Sigmoid colon (tissue), 7 donors: ENCODE results near the gene TBX22. TPM values are rescaled to one million over a fixed set of nuclear protein-coding genes. Genes with fewer than 3 reads are reported as not detected.
"Not testable (repeated sequence)": the region's sequence is repeated elsewhere in the genome, so short reads cannot be mapped to it uniquely, and the experiment has no call there.

Experiments used
- DNase-seq: peaks from one replicate; pipeline ENCODE4 v3.0.0-alpha.2; 2019
- H3K27ac ChIP-seq, 4 donors: fragments of 200-600 bp; sonication (generic); one replicate each; pipeline ENCODE4 v1.5.1; 2016 to 2019; ENCODE audit warnings: mild to moderate bottlenecking in 1 of 4
- H3K27me3 ChIP-seq, 3 donors: fragments of 200-600 bp; sonication (generic); one replicate each; pipeline ENCODE4 v1.5.1; 2019; ENCODE audit warnings: mild to moderate bottlenecking in 1 of 3
- H3K36me3 ChIP-seq, 4 donors: fragments of 200-600 bp; sonication (generic); one replicate each; pipeline ENCODE4 v1.5.1; 2016 to 2019
- H3K4me1 ChIP-seq, 4 donors: fragments of 200-600 bp; sonication (generic); one replicate each; pipeline ENCODE4 v1.5.1; 2017 to 2019
- H3K4me3 ChIP-seq, 4 donors: fragments of 200-600 bp; sonication (generic); one replicate each; pipeline ENCODE4 v1.5.1; 2017 to 2019; ENCODE audit warnings: mild to moderate bottlenecking in 2 of 4, moderate library complexity in 1 of 4
- H3K9me3 ChIP-seq, 4 donors: fragments of 200-600 bp in 3 of 4; sonication (generic) in 3 of 4; one replicate each; pipeline versions ENCODE4 v1.5.1 to v1.6.1; 2013 to 2019
- EP300 ChIP-seq, 4 donors: sonication (generic); formaldehyde crosslinking; IDR thresholded peaks; one replicate each; pipeline ENCODE4 v1.6.1; 2017; ENCODE audit warnings: antibody characterized with exemption in 4 of 4
- POLR2A ChIP-seq, 2 donors: fragments of 450-650 bp; IDR thresholded peaks; one replicate each; pipeline ENCODE4 v1.6.1; 2016; ENCODE audit warnings: antibody characterized with exemption in 2 of 2, mild to moderate bottlenecking in 2 of 2, moderate library complexity in 2 of 2
- POLR2AphosphoS5 ChIP-seq, 4 donors: sonication (generic); formaldehyde crosslinking; IDR thresholded peaks; one replicate each; pipeline ENCODE4 v1.6.1; 2017; ENCODE audit warnings: antibody characterized with exemption in 4 of 4
- WGBS, 2 donors: extraction: QIAGEN DNeasy Blood & Tissue Kit; methylation state at CpG; one replicate each; pipeline ENCODE4 v1.1.7; 2013; 5-methylcytosine and 5-hydroxymethylcytosine counted together
- intact Hi-C: fragments of 100-400 bp; cut with DNase I; formaldehyde crosslinking; loops from one replicate; pipeline ENCODE4 v1.15.1; 2023
- polyA plus RNA-seq, 3 donors: library from polyadenylated mRNA; stranded (reverse); fragments of 200-250 nt; gene quantifications; one replicate each; pipeline ENCODE4 v1.2.3, GENCODE V29; 2013
- total RNA-seq, 4 donors: library from RNA; depleted of rRNA; stranded (reverse); fragments of >200 nt; gene quantifications; one replicate each; pipeline ENCODE4 v1.1.0, GENCODE V29; 2016
- TF ChIP-seq, protein P1 (sequence below), 4 experiments: fragments of 450-650 bp in 3 of 4; fragments of 200-600 bp in 1 of 4; IDR thresholded peaks; one replicate each; pipeline ENCODE4 v1.5.1; 2016 to 2019; ENCODE audit warnings: antibody characterized with exemption in 4 of 4, mild to moderate bottlenecking in 3 of 4, moderate library complexity in 2 of 4
- donor health status: healthy with polysubstance abuse.
- donor health status: Bipolar disorder and iron deficiency.
- donor health status: healthy.

Gene TBX22
- total and polyA plus RNA-seq, 7 donors: not detected

DNA sequence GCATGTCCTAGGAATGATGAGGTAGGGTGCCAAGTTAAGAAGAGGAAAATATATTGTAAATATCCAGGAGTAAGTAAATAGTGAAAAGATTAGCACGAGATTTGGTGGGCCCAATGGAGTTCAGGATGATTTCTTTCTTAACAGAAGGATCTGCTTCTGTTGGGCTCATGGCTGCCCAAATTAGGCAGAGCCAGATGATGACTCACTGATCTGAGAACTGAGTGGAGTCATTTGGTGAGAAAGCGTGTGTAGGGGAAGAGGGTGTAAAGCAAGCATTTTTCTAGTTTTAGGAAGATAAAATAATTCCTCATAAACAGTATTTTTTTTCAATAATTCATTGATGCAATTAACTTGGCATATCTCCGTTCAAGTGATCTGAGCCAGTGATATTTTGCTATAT, 1.6 kb downstream of the TBX22 start:
- H3K4me1 ChIP-seq: no peaks in the 10 kb centered on the region
- H3K4me3 ChIP-seq: no peak overlapping the region
- no peak for DNase-seq
- 73 to 82% methylated on average over 3 of the region's 3 CpGs for WGBS, 2 donors
- intact Hi-C loops: no loop called here
- H3K9me3 ChIP-seq: no peaks in the 10 kb centered on the region
- no peak overlapping the region for H3K27ac ChIP-seq
- no peaks in the 10 kb centered on the region for H3K27me3 ChIP-seq
- TF ChIP-seq POLR2A (IDR thresholded peaks at IDR 0.05) (no peak), EP300 (IDR thresholded peaks at IDR 0.05) (no peak), POLR2AphosphoS5 (IDR thresholded peaks at IDR 0.05) (no peak)
- TF ChIP-seq, protein P1, sequence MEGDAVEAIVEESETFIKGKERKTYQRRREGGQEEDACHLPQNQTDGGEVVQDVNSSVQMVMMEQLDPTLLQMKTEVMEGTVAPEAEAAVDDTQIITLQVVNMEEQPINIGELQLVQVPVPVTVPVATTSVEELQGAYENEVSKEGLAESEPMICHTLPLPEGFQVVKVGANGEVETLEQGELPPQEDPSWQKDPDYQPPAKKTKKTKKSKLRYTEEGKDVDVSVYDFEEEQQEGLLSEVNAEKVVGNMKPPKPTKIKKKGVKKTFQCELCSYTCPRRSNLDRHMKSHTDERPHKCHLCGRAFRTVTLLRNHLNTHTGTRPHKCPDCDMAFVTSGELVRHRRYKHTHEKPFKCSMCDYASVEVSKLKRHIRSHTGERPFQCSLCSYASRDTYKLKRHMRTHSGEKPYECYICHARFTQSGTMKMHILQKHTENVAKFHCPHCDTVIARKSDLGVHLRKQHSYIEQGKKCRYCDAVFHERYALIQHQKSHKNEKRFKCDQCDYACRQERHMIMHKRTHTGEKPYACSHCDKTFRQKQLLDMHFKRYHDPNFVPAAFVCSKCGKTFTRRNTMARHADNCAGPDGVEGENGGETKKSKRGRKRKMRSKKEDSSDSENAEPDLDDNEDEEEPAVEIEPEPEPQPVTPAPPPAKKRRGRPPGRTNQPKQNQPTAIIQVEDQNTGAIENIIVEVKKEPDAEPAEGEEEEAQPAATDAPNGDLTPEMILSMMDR (IDR thresholded peaks at IDR 0.05): no peak
- H3K36me3 ChIP-seq: no peaks in the 10 kb centered on the region

DNA sequence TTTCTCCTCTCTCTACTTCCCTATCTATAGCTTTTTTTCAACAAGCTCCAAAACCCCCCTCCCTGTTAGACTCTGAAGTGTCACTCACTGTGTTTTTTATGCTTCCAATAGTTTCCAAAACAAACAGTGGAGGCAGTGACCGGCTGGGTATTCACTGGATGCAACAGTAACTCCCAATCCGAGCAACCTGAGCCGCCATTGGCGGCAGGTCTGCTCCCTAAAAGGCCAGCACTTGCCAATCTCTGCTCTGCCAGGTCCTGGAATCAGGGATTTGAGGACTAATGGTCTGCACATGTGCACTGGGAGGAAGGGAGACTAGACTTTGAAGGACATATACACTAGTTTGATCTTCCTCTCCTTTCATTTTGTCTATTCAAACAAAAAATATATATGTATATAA, 7.1 kb downstream of the TBX22 start:
- Histone ChIP-seq H3K9me3 (no peaks in the 10 kb centered on the region), H3K4me1 (no peaks in the 10 kb centered on the region), H3K27ac (no peak overlapping the region), H3K36me3 (no peaks in the 10 kb centered on the region), H3K4me3 (no peak overlapping the region), H3K27me3 (no peaks in the 10 kb centered on the region)
- intact Hi-C loops: no loop called here
- no peak for DNase-seq
- 7 to 12% methylated on average over 4 of the region's 4 CpGs for WGBS, 2 donors
- TF ChIP-seq POLR2A (IDR thresholded peaks at IDR 0.05) (no peak), POLR2AphosphoS5 (IDR thresholded peaks at IDR 0.05) (no peak), EP300 (IDR thresholded peaks at IDR 0.05) (no peak)
- TF ChIP-seq, protein P1 (IDR thresholded peaks at IDR 0.05): no peak

DNA sequence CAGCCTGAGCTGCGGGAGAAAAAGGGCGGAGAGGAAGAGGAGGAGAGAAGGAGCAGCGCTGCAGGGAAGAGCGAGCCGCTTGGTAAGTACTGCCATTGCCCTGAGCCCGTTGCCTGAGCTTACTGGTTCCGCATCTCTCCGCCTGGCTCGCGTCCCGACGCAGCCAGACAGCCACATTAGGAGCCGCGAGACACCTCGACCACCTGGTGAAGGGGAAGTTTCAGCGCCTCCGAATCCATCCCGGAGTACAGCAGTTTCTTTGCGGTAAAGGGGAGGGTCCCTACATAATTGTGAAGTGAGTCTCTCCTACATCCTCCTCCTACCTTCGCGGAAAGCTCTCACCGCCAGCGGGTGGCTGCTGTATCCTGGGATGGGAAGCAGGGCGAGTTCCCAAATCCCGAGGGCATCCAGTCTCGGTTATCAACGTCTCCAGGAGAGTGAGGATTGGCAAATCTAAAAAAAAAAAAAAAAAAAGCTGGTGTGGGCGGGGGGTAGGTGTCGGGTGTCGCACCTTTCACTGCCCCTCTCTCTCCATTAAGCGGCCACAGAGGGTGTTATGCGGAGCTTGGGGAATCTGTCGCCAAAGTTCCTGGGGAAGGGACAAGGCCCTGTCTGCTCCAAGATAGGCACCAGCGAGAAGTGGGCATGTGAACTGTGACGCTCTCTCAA, 7.9 kb downstream of the TBX22 start:
- Histone ChIP-seq H3K27me3 (no peaks in the 10 kb centered on the region), H3K4me1 (no peaks in the 10 kb centered on the region), H3K27ac (no peak overlapping the region), H3K4me3 (peak overlapping the region in 1 of 4 donors; percentile 13), H3K9me3 (no peaks in the 10 kb centered on the region), H3K36me3 (no peaks in the 10 kb centered on the region)
- intact Hi-C loops: no loop called here
- no peak for DNase-seq
- WGBS, 2 donors: 5 to 15% methylated on average over 35 of the region's 35 CpGs
- TF ChIP-seq, protein P1 (IDR thresholded peaks at IDR 0.05): no peak
- TF ChIP-seq POLR2AphosphoS5 (IDR thresholded peaks at IDR 0.05) (no peak), EP300 (IDR thresholded peaks at IDR 0.05) (no peak), POLR2A (IDR thresholded peaks at IDR 0.05) (no peak)

DNA sequence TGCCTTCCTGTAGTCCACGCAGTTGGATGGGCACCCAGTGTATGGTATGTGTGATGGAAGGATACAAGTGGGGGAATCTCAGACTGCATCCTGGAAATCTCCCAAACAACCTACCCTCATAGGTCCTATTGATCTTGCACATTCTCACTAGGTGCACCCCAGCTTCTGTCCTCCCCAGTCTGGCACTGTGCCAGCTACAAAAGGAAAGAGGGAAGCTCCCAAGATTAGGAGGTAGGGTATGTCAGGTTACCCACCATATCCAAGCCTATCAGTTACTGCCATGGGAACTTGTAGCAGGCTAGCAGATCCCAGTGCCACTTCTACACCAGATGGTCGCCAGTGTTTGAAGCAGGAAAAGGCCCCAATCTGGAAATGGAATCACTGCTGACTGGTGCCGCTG, 11.6 kb downstream of the TBX22 start:
- intact Hi-C loops: no loop called here
- no peak overlapping the region for H3K27ac ChIP-seq
- no peaks in the 10 kb centered on the region for H3K9me3 ChIP-seq
- H3K4me1 ChIP-seq: no peaks in the 10 kb centered on the region
- 89 to 90% methylated on average over 3 of the region's 3 CpGs for WGBS, 2 donors
- H3K36me3 ChIP-seq: no peaks in the 10 kb centered on the region
- H3K27me3 ChIP-seq: no peaks in the 10 kb centered on the region
- DNase-seq: no peak
- no peak overlapping the region for H3K4me3 ChIP-seq
- TF ChIP-seq, protein P1 (IDR thresholded peaks at IDR 0.05): no peak
- no peak for TF ChIP-seq POLR2A (IDR thresholded peaks at IDR 0.05)
- no peak for TF ChIP-seq EP300 (IDR thresholded peaks at IDR 0.05)
- TF ChIP-seq POLR2AphosphoS5 (IDR thresholded peaks at IDR 0.05): no peak

DNA sequence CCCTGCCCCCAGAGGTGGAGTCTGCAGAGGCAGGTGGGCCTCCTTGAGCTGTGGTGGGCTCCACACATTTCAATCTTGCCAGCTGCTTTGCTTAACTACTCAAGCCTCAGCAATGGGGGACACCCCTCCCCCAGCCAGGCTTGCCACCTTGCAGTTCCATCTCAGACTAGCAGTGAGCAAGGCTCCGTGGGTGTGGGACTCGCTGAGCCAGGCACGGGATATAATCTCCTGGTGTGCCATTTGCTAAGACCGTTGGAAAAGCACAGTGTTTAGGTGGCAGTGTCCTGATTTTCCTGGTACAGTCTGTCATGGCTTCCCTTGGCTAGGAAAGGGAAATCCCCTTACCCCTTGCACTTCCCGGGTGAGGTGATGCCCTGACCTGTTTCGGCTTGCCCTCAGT, 51.6 kb downstream of the TBX22 start:
- H3K36me3 ChIP-seq, intact Hi-C loops, H3K27ac ChIP-seq, DNase-seq, H3K9me3 ChIP-seq, H3K4me3 ChIP-seq, H3K27me3 ChIP-seq, H3K4me1 ChIP-seq: not testable (repeated sequence)
- WGBS, 2 donors: 87 to 91% methylated on average over 6 of the region's 6 CpGs

DNA sequence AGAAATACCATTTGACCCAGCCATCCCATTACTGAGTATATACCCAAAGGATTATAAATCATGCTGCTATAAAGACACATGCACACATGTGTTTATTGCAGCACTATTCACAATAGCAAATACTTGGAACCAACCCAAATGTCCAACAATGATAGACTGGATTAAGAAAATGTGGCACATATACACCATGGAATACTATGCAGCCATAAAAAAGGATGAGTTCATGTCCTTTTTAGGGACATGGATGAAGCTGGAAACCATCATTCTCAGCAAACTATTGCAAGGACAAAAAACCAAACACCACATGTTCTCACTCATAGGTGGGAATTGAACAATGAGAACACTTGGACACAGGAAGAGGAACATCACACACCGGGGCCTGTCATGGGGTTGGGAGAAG, 61.1 kb downstream of the TBX22 start:
- intact Hi-C loops, H3K9me3 ChIP-seq, H3K27me3 ChIP-seq, H3K36me3 ChIP-seq, H3K27ac ChIP-seq, H3K4me3 ChIP-seq, DNase-seq, H3K4me1 ChIP-seq: not testable (repeated sequence)
- WGBS, 2 donors: 100% methylated on average over 1 of the region's 1 CpG
